Spleen (tissue), 11 donors: ENCODE data around the gene XPNPEP2. TPM values are rescaled to one million over a fixed set of nuclear protein-coding genes. Genes with fewer than 3 reads are reported as not detected.

Experiments
- DNase-seq: peaks from one replicate; pipeline ENCODE4 v3.0.0-alpha.2; 2020
- H3K27ac ChIP-seq, 8 donors: fragments of 200-600 bp; sonication (generic) in 7 of 8; 1 replicate in 4 of 8; 2 replicates in 4 of 8; pipeline versions ENCODE4 v1.5.0 to v1.8.0; 2016 to 2021; ENCODE audit warnings: inconsistent platforms in 4 of 8, mild to moderate bottlenecking in 4 of 8, moderate library complexity in 1 of 8
- H3K27me3 ChIP-seq, 7 donors: fragments of 200-600 bp; sonication (generic) in 6 of 7; replicated peaks in 1 of 7; 1 replicate in 4 of 7; 2 replicates in 3 of 7; pipeline versions ENCODE4 v1.5.0 to v1.8.0; 2016 to 2021; ENCODE audit warnings: inconsistent platforms in 3 of 7, mild to moderate bottlenecking in 1 of 7
- H3K36me3 ChIP-seq, 6 donors: fragments of 200-600 bp; sonication (generic) in 5 of 6; 1 replicate in 4 of 6; 2 replicates in 2 of 6; pipeline versions ENCODE4 v1.5.0 to v1.8.0; 2016 to 2021; ENCODE audit warnings: inconsistent platforms in 2 of 6
- H3K4me1 ChIP-seq, 6 donors: fragments of 200-600 bp; sonication (generic) in 5 of 6; 1 replicate in 3 of 6; 2 replicates in 3 of 6; pipeline versions ENCODE4 v1.5.0 to v1.8.0; 2016 to 2021; ENCODE audit warnings: inconsistent platforms in 3 of 6
- H3K4me3 ChIP-seq, 8 donors: fragments of 200-600 bp; sonication (generic) in 7 of 8; 1 replicate in 4 of 8; 2 replicates in 4 of 8; pipeline versions ENCODE4 v1.5.0 to v1.8.0; 2016 to 2021; ENCODE audit warnings: inconsistent platforms in 4 of 8, mild to moderate bottlenecking in 4 of 8, moderate library complexity in 2 of 8
- H3K9me3 ChIP-seq, 8 donors: fragments of 200-600 bp; sonication (generic) in 7 of 8; 1 replicate in 4 of 8; 2 replicates in 4 of 8; pipeline versions ENCODE4 v1.5.0 to v1.8.0; 2016 to 2021; ENCODE audit warnings: inconsistent platforms in 4 of 8
- POLR2A ChIP-seq, 3 donors: fragments of 450-650 bp; IDR thresholded peaks; one replicate each; pipeline ENCODE4 v1.5.1; 2017; ENCODE audit warnings: antibody characterized with exemption in 3 of 3, mild to moderate bottlenecking in 1 of 3
- POLR2AphosphoS5 ChIP-seq, 3 donors: sonication (generic); formaldehyde crosslinking; IDR thresholded peaks; one replicate each; pipeline ENCODE4 v1.5.1; 2017; ENCODE audit warnings: antibody characterized with exemption in 3 of 3
- WGBS, 5 donors: extraction: QIAGEN DNeasy Blood & Tissue Kit in 3 of 5; methylation state at CpG; one replicate each; pipeline versions ENCODE4 v1.1.5 to v1.1.7; 2013 to 2018; 5-methylcytosine and 5-hydroxymethylcytosine counted together
- intact Hi-C: fragments of 100-400 bp; cut with DNase I; formaldehyde crosslinking; loops from one replicate; pipeline ENCODE4 v1.15.0; 2023; ENCODE audit warnings: low total_unique reads
- polyA plus RNA-seq, 3 donors: library from polyadenylated mRNA; stranded (reverse); fragments of 200-250 nt; gene quantifications; one replicate each; pipeline ENCODE4 v1.2.1, GENCODE V29; 2013
- total RNA-seq, 7 donors: library from RNA; depleted of rRNA in 3 of 7; stranded (reverse); fragments of >200 nt in 3 of 7; fragmentation: NEBNext Ultra II Directional in 4 of 7; extraction: Animal tissue kit (Norgen Biotek cat#: 25700) in 4 of 7; gene quantifications; one replicate each; pipeline versions ENCODE4 v1.1.0 to v1.2.1, GENCODE V29; 2016 to 2021
- TF ChIP-seq, protein P1 (sequence below), 11 experiments: fragments of 200-600 bp in 7 of 11; fragments of 450-650 bp in 4 of 11; sonication (generic) in 4 of 11; IDR thresholded peaks in 8 of 11; conservative IDR thresholded peaks in 3 of 11; 1 replicate in 7 of 11; 2 replicates in 4 of 11; pipeline versions ENCODE4 v1.4.0 to v1.8.0; 2016 to 2021; ENCODE audit warnings: antibody characterized with exemption in 11 of 11, inconsistent platforms in 4 of 11, mild to moderate bottlenecking in 1 of 11
- donor health status: healthy with polysubstance abuse.
- donor health status: DM: no; HTN: no; CAD: no; lungs with moderate emphysema.
- donor health status: DM: no; HTN: no; CAD: no.
- donor health status: Bipolar disorder and iron deficiency.
- donor health status: healthy.
- donor health status: DM: no; HTN: no; CAD: no.
- donor health status: DM: yes; HTN: yes; CAD: no.

The XPNPEP2 gene
- total and polyA plus RNA-seq, 10 donors, result 0.09 to 0.74 (median 0.21) TPM

DNA sequence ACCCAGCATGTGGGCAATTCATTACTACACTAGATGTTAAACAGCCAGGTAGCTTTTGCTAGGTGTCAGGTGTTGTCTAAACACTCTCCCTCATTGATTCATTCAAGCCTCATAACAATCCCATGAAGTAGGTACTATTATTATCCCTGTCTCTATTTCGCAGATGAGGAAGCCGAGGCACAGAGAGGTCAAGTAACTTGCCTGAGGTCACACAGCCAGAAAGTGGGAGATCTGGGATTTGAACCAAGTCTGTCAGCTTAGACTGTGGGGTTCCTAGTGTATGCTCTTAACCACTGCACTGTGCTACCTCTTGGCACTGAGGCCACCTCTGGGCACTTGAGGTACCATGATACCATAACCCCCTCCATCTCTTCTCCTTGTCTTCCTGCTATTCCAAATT lies 17.4 kb upstream of the XPNPEP2 start:
- 72 to 89% (median 82%) methylated on average over 2 of the region's 2 CpGs for WGBS, 5 donors
- Histone ChIP-seq H3K4me3 (no peak overlapping the region), H3K9me3 (no peaks in the 10 kb centered on the region), H3K4me1 (peaks cover 0 to 7% (median 0%) of the 10 kb centered on the region in 6 donors), H3K36me3 (no peaks in the 10 kb centered on the region), H3K27me3 (no peaks in the 10 kb centered on the region), H3K27ac (no peak overlapping the region)
- intact Hi-C loops, result loop anchor here (10.0 kb wide), 1 partner anchor 87 kb away; no protein-coding TSS in a partner anchor
- no peak for DNase-seq
- TF ChIP-seq, protein P1, sequence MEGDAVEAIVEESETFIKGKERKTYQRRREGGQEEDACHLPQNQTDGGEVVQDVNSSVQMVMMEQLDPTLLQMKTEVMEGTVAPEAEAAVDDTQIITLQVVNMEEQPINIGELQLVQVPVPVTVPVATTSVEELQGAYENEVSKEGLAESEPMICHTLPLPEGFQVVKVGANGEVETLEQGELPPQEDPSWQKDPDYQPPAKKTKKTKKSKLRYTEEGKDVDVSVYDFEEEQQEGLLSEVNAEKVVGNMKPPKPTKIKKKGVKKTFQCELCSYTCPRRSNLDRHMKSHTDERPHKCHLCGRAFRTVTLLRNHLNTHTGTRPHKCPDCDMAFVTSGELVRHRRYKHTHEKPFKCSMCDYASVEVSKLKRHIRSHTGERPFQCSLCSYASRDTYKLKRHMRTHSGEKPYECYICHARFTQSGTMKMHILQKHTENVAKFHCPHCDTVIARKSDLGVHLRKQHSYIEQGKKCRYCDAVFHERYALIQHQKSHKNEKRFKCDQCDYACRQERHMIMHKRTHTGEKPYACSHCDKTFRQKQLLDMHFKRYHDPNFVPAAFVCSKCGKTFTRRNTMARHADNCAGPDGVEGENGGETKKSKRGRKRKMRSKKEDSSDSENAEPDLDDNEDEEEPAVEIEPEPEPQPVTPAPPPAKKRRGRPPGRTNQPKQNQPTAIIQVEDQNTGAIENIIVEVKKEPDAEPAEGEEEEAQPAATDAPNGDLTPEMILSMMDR (IDR thresholded peaks at IDR 0.05 in 8 of 11, conservative IDR thresholded peaks at IDR 0.05 in 3 of 11), result no peak
- TF ChIP-seq POLR2A (IDR thresholded peaks at IDR 0.05) (no peak), POLR2AphosphoS5 (IDR thresholded peaks at IDR 0.05) (no peak)

DNA sequence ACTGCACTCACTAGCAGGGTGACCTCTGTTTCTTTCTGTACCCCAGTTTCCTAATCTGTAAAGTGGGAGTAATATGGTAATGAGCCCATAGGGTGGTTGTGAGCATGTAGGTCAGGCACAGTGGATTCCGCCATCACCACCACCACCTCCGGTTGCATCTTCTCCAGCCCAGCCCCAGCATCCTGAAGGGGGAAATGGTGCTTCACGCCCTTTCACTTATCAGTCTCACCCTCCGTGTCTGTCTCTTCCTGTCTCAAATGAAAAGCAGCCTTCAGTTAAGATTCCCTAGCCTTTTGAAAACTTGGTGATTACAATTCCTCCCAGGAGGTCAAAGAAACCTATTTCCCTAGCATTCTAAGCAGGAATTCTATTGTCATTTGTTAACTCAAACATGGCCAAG lies 16.9 kb upstream of the XPNPEP2 start:
- TF ChIP-seq, protein P1 (IDR thresholded peaks at IDR 0.05 in 8 of 11, conservative IDR thresholded peaks at IDR 0.05 in 3 of 11), result no peak
- TF ChIP-seq POLR2AphosphoS5 (IDR thresholded peaks at IDR 0.05) (no peak), POLR2A (IDR thresholded peaks at IDR 0.05) (no peak)
- no peak for DNase-seq
- Histone ChIP-seq H3K9me3 (no peaks in the 10 kb centered on the region), H3K36me3 (no peaks in the 10 kb centered on the region), H3K27ac (no peak overlapping the region), H3K4me3 (no peak overlapping the region), H3K27me3 (no peaks in the 10 kb centered on the region), H3K4me1 (peaks cover 0 to 7% (median 0%) of the 10 kb centered on the region in 6 donors)
- WGBS, 5 donors, result 20 to 54% (median 37%) methylated on average over 4 of the region's 4 CpGs
- intact Hi-C loops, result loop anchor here (10.0 kb wide), 1 partner anchor 87 kb away; no protein-coding TSS in a partner anchor

DNA sequence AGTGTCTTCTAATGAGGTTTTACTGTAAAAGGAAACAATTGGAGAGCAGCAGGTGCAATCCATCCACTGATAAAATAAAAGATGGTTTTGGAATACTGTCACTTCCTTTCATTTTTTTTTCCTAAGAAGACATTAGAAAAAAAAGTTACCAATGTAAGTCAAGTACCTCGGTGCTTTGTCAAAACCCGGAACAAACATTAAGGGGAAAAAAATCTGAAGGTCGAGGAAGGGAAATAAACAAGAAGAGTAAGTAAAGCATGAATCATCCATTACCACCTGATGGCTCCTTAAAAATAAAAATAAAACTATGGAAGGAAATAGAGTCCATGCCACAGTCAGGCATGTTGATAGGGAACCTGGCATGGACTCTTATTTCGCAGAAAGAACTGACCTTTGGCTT lies 15.3 kb upstream of the XPNPEP2 start:
- TF ChIP-seq POLR2AphosphoS5 (IDR thresholded peaks at IDR 0.05), result no peak
- TF ChIP-seq, protein P1 (IDR thresholded peaks at IDR 0.05 in 8 of 11, conservative IDR thresholded peaks at IDR 0.05 in 3 of 11), result no peak
- TF ChIP-seq POLR2A (IDR thresholded peaks at IDR 0.05), result no peak
- Histone ChIP-seq H3K4me1 (peaks cover 0 to 7% (median 0%) of the 10 kb centered on the region in 6 donors), H3K27me3 (no peaks in the 10 kb centered on the region), H3K9me3 (no peaks in the 10 kb centered on the region), H3K4me3 (no peak overlapping the region), H3K36me3 (no peaks in the 10 kb centered on the region), H3K27ac (no peak overlapping the region)
- 62 to 81% (median 71%) methylated on average over 4 of the region's 4 CpGs for WGBS, 5 donors
- intact Hi-C loops, result loop anchor here (10.0 kb wide), 1 partner anchor 89 kb away; no protein-coding TSS in a partner anchor
- no peak for DNase-seq

DNA sequence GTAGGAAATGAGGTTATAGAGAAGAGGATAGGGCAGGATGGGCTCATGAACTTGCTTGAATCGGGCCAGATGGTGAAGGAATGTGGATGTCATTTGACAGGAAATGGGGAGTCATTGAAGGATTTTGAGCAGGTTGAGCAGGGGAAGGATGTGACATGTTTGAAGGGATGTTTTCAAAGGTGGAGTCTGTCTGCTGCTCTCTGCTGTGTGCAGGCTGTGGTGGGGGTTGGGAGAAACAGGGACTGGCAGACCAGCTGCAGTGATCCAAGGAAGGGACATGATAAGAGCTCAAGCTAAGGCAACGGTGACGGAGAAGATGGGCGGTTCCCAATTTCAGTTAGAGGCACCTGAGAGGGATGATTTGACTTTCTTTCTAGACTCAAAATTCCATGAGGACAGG lies 14.0 kb upstream of the XPNPEP2 start:
- Histone ChIP-seq H3K4me1 (peaks cover 0 to 7% (median 0%) of the 10 kb centered on the region in 6 donors), H3K27ac (no peak overlapping the region), H3K9me3 (no peaks in the 10 kb centered on the region), H3K27me3 (no peaks in the 10 kb centered on the region), H3K36me3 (no peaks in the 10 kb centered on the region), H3K4me3 (no peak overlapping the region)
- 67 to 79% (median 71%) methylated on average over 4 of the region's 4 CpGs for WGBS, 5 donors
- intact Hi-C loops, result loop anchor here (10.0 kb wide), 1 partner anchor 90 kb away; no protein-coding TSS in a partner anchor
- DNase-seq, result no peak
- no peak for TF ChIP-seq POLR2AphosphoS5 (IDR thresholded peaks at IDR 0.05)
- TF ChIP-seq, protein P1 (IDR thresholded peaks at IDR 0.05 in 8 of 11, conservative IDR thresholded peaks at IDR 0.05 in 3 of 11), result no peak
- no peak for TF ChIP-seq POLR2A (IDR thresholded peaks at IDR 0.05)
